ENCODE data around the gene PTGDR.

DNA sequence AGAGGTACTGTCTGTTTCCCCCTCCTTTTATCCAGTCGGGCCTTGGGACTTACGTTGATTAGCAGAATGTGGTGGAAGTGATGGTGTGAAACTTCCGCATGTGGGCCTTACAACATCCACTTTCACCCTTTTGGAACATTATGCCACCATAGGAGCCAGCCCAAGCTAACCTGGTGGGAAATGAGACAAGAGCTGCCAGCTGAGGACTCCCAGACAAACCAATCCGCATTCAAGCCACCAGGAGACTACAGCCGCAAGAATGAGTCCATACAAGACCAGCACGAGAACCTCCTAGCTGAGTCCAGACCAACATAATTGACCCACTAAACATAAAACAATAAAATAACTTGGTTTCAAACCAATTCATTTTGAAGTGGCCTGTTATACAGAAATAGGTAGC, 37.5 kb downstream of the PTGDR start:
- TF ChIP-seq, protein P1, sequence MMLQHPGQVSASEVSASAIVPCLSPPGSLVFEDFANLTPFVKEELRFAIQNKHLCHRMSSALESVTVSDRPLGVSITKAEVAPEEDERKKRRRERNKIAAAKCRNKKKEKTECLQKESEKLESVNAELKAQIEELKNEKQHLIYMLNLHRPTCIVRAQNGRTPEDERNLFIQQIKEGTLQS (IDR thresholded peaks at IDR 0.05; ENCODE audit: insufficient read depth, low read depth, low read length), result no peak
- no peak for TF ChIP-seq EZH2 (IDR thresholded peaks at IDR 0.05; ENCODE audit: low read depth, low read length, severe bottlenecking)
- TF ChIP-seq NANOG (IDR thresholded peaks at IDR 0.05; ENCODE audit: insufficient read depth, low read depth, low read length, poor library complexity, severe bottlenecking), result no peak
- no peak for TF ChIP-seq TAF1 (IDR thresholded peaks at IDR 0.05; ENCODE audit: low read depth, low read length)
- TF ChIP-seq RFX5 (IDR thresholded peaks at IDR 0.05; ENCODE audit: borderline replicate concordance, low read depth, low read length), result no peak
- no peak for TF ChIP-seq POLR2A (IDR thresholded peaks at IDR 0.05; ENCODE audit: control extremely low read depth in 1 of 2, low read depth in 2 of 2, low read length in 2 of 2)
- TF ChIP-seq JUND (IDR thresholded peaks at IDR 0.05; ENCODE audit: low read length), result no peak
- no peak for TF ChIP-seq RAD21 (IDR thresholded peaks at IDR 0.05 in 1 of 2, conservative IDR thresholded peaks at IDR 0.05 in 1 of 2; ENCODE audit: low read depth in 2 of 2, low read length in 2 of 2)
- TF ChIP-seq, protein P2, sequence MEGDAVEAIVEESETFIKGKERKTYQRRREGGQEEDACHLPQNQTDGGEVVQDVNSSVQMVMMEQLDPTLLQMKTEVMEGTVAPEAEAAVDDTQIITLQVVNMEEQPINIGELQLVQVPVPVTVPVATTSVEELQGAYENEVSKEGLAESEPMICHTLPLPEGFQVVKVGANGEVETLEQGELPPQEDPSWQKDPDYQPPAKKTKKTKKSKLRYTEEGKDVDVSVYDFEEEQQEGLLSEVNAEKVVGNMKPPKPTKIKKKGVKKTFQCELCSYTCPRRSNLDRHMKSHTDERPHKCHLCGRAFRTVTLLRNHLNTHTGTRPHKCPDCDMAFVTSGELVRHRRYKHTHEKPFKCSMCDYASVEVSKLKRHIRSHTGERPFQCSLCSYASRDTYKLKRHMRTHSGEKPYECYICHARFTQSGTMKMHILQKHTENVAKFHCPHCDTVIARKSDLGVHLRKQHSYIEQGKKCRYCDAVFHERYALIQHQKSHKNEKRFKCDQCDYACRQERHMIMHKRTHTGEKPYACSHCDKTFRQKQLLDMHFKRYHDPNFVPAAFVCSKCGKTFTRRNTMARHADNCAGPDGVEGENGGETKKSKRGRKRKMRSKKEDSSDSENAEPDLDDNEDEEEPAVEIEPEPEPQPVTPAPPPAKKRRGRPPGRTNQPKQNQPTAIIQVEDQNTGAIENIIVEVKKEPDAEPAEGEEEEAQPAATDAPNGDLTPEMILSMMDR (IDR thresholded peaks at IDR 0.05; ENCODE audit: control extremely low read depth in 1 of 3, insufficient read depth in 1 of 3, low read depth in 1 of 3, low read length in 3 of 3), result no peak
- no peak for TF ChIP-seq CBX5 (IDR thresholded peaks at IDR 0.05; ENCODE audit: low read depth, low read length)

Measured in H1 (cell line).